ENCODE measurements around the gene HOXB4. TPM values are rescaled to one million over a fixed set of nuclear protein-coding genes. Genes with fewer than 3 reads are reported as not detected.

The HOXB4 gene
- total RNA-seq, 1 experiment from 2014 or later: 0.22 TPM

DNA sequence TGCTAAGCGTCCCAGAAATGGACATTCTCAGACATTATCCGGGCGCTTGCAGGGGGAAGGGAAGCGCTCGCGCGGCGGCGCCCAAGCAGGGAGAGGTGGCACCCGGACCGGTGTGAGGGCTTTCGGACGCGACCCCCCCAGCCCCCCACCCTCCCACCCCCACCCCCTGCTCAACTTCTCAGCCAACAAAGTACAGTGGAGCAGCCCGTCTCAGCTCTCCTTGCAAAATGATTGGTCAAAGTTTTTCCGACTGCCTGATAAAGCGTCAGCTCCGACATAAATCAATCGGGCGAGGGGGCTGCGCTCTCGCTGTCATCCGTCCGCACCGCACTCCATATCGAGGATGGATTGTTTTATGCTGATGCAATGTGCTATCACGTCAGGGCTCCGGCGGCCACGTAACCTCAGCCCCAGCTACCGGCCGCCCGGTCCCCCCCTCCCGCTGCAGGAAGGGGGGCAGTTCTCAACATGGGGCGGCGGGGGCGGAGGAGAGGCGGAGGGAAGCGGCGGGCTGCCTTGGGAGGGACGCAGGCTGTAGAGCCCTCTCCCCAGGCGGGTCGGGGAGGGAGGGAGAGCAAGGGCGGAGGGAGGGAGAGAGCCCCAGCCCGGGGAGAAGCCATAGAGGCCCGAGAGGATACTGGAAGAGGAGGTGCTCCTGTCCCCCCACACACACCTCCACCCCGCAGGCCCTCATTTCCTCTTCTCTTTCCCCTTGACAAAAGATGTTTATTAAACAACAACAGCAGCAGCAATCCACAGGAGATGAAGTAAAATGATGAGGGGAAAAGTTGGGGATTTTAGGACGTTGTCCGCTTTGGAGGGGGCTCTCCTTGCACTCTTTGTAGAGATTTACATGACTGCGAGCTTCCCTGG lies 48.3 kb upstream of the HOXB4 start, which contains the start of gene HOXB9:
Gene HOXB9, minus strand, starts transcription at position 114 of the 873 bp plus-strand sequence. Its CDS starts 89 bp downstream, at position 25.
- Histone ChIP-seq H4K20me1 (ENCODE audit: low read length) (no peaks in the 10 kb centered on the region), H3K27ac (ENCODE audit: low read length) (no peak within 1 kb of the TSS), H3F3A (ENCODE audit: low read length, unreplicated experiment) (no peaks in the 10 kb centered on the region), H3K4me3 (ENCODE audit: low read length) (peak within 1 kb of the TSS; percentile 70), H3K79me2 (ENCODE audit: low read length) (no peaks in the 10 kb centered on the region), H3K9ac (ENCODE audit: low read length) (peak within 1 kb of the TSS; percentile 54), H3K27me3 (ENCODE audit: low read length) (peaks cover 67% of the 10 kb centered on the region), H2AFZ (ENCODE audit: low read length) (peak within 1 kb of the TSS; percentile 88), H3K4me1 (ENCODE audit: insufficient read depth, low read length) (peaks cover 12% of the 10 kb centered on the region), H3K36me3 (ENCODE audit: low read depth, low read length) (no peaks in the 10 kb centered on the region), H3K9me3 (ENCODE audit: low read length) (no peaks in the 10 kb centered on the region), H3K4me2 (ENCODE audit: low read length) (peak within 1 kb of the TSS; percentile 85), H3K9me2 (replicated peaks; ENCODE audit: low read length) (no peaks in the 10 kb centered on the region)
- peak; percentile 65 for DNase-seq
- intact Hi-C loops (cut with micrococcal nuclease): no loop called here
- CTCF ChIA-PET: interaction anchor here (0.6 kb wide), 1 partner anchor 10 kb away, joined by 3 read pairs; no protein-coding TSS in a partner anchor
- peak; percentile 20 for ATAC-seq
- POLR2A ChIA-PET (ENCODE audit: unreplicated experiment): interaction anchor here (0.5 to 0.7 kb wide), 6 partner anchors 12 to 124 kb away, joined by 3 to 26 read pairs (median 4); partner anchors contain the start of genes HOXB5 and HOXB8
- TSS peak; percentile 15 for BruUV-seq (replicated peaks)
- TF ChIP-seq EZH2 (IDR thresholded peaks at IDR 0.05; ENCODE audit: low read length, unreplicated experiment) (peak; percentile 68), EZH2phosphoT487 (IDR thresholded peaks at IDR 0.05; ENCODE audit: borderline replicate concordance, low read length) (no peak)
- TF ChIP-seq, protein P1, sequence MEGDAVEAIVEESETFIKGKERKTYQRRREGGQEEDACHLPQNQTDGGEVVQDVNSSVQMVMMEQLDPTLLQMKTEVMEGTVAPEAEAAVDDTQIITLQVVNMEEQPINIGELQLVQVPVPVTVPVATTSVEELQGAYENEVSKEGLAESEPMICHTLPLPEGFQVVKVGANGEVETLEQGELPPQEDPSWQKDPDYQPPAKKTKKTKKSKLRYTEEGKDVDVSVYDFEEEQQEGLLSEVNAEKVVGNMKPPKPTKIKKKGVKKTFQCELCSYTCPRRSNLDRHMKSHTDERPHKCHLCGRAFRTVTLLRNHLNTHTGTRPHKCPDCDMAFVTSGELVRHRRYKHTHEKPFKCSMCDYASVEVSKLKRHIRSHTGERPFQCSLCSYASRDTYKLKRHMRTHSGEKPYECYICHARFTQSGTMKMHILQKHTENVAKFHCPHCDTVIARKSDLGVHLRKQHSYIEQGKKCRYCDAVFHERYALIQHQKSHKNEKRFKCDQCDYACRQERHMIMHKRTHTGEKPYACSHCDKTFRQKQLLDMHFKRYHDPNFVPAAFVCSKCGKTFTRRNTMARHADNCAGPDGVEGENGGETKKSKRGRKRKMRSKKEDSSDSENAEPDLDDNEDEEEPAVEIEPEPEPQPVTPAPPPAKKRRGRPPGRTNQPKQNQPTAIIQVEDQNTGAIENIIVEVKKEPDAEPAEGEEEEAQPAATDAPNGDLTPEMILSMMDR (conservative IDR thresholded peaks at IDR 0.05; ENCODE audit: low read depth, low read length): no peak

DNA sequence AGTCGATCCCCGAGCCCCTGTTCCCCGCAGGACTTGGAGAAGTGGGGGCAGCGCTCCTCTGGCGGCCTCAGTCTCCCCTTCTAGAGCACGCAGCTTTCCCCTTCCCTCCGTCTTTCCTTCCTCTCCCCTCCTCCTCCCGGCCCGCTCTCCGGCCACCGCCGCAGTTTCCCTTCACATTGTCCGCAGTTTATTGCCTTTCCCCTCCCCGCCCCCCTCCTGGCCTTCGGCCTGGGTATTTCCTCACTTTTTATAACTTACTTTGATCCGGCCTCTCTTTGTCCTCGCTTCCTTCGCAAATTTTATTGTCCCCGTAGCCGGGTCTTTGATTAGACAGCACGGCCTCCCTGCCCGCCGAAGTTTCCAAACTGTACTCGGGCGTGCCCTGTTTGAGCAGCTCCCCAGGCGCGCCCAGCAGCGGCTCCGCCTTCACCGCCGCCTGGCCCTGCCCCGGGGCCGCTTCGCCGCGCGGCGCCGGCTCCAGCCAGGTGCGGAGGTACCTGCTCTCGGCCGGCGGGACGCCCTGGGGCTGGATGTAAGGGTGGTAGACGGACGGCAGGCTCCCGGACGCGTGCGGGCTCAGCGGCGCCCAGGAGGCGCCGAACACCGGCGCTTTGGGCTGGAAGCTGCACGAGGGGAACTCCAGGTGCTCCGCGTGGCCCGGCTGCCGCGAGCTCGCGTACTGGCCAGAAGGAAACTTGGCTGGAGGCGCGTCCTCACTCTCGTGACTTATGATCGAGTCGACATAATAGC lies 47.5 kb upstream of the HOXB4 start:
- H3F3A ChIP-seq (ENCODE audit: low read length, unreplicated experiment): no peaks in the 10 kb centered on the region
- no peaks in the 10 kb centered on the region for H3K79me2 ChIP-seq (ENCODE audit: low read length)
- H4K20me1 ChIP-seq (ENCODE audit: low read length): no peaks in the 10 kb centered on the region
- H3K4me2 ChIP-seq (ENCODE audit: low read length): peak overlapping the region; percentile 85
- H3K9me2 ChIP-seq (replicated peaks; ENCODE audit: low read length): no peaks in the 10 kb centered on the region
- intact Hi-C loops (cut with micrococcal nuclease): no loop called here
- ChIA-PET POLR2A (ENCODE audit: unreplicated experiment) (interaction anchor here (0.5 to 0.7 kb wide), 11 partner anchors 11 to 595 kb away, joined by 3 to 26 read pairs (median 4); partner anchors contain the start of genes HOXB13, HOXB5 and HOXB8), CTCF (interaction anchor here (0.6 to 1.2 kb wide), 5 partner anchors 10 to 381 kb away, joined by 3 to 21 read pairs (median 4); no protein-coding TSS in a partner anchor)
- ATAC-seq (peak; percentile 84), DNase-seq (peak; percentile 77)
- H3K9me3 ChIP-seq (ENCODE audit: low read length): no peaks in the 10 kb centered on the region
- peaks cover 12% of the 10 kb centered on the region for H3K4me1 ChIP-seq (ENCODE audit: insufficient read depth, low read length)
- H3K27ac ChIP-seq (ENCODE audit: low read length): no peak overlapping the region
- H3K36me3 ChIP-seq (ENCODE audit: low read depth, low read length): no peaks in the 10 kb centered on the region
- H3K4me3 ChIP-seq (ENCODE audit: low read length): peak overlapping the region; percentile 70
- BruUV-seq (replicated peaks): TSS peak; percentile 16
- peaks cover 59% of the 10 kb centered on the region for H3K27me3 ChIP-seq (ENCODE audit: low read length)
- TF ChIP-seq EZH2phosphoT487 (IDR thresholded peaks at IDR 0.05; ENCODE audit: borderline replicate concordance, low read length) (peak; percentile 94), EZH2 (IDR thresholded peaks at IDR 0.05; ENCODE audit: low read length, unreplicated experiment) (no peak)
- peak overlapping the region; percentile 54 for H3K9ac ChIP-seq (ENCODE audit: low read length)
- H2AFZ ChIP-seq (ENCODE audit: low read length): peak overlapping the region; percentile 88

Data from PC-3 (cell line).